OCI-LY7 (cell line): ENCODE results near the gene KCTD5.
"Not testable (repeated sequence)": the region's sequence is repeated elsewhere in the genome, so short reads cannot be mapped to it uniquely, and the experiment has no call there.

Source experiments
- EZH2phosphoT487 ChIP-seq: fragments of 200-600 bp; sonication (generic); IDR thresholded peaks from 2 replicates; pipeline ENCODE4 v1.6.1; 2018; ENCODE audit warnings: low read depth, borderline replicate concordance, mild to moderate bottlenecking, mixed run types, antibody characterized with exemption, low read length, moderate library complexity, mixed read lengths
- TF ChIP-seq, protein P1 (sequence below): fragments of 200-600 bp; sonication (generic); conservative IDR thresholded peaks from 2 replicates; pipeline ENCODE4 v1.5.1; 2014; ENCODE audit warnings: mild to moderate bottlenecking, antibody characterized with exemption, low read length, moderate library complexity, mixed read lengths

DNA sequence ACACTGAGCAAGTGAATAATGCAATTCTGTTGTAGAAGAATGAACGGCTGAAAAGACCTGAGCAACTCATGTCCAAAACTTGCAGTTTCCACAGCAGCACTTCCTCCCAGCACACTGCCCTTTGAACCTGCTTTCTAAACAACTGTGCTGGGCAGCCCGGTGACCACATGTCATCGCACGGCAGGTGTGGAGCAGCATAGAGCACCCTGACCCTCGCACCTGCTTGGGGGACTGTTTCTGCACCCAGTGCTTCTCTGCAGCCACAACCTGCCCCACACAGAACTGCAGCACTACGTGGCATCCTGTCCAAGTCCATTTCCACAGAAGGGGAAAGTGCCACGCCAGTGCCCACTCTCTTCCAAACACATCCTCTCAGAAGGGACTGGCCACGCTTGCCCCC is 22.8 kb upstream of the KCTD5 start:
- TF ChIP-seq, protein P1, sequence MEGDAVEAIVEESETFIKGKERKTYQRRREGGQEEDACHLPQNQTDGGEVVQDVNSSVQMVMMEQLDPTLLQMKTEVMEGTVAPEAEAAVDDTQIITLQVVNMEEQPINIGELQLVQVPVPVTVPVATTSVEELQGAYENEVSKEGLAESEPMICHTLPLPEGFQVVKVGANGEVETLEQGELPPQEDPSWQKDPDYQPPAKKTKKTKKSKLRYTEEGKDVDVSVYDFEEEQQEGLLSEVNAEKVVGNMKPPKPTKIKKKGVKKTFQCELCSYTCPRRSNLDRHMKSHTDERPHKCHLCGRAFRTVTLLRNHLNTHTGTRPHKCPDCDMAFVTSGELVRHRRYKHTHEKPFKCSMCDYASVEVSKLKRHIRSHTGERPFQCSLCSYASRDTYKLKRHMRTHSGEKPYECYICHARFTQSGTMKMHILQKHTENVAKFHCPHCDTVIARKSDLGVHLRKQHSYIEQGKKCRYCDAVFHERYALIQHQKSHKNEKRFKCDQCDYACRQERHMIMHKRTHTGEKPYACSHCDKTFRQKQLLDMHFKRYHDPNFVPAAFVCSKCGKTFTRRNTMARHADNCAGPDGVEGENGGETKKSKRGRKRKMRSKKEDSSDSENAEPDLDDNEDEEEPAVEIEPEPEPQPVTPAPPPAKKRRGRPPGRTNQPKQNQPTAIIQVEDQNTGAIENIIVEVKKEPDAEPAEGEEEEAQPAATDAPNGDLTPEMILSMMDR, result not testable (repeated sequence)
- not testable (repeated sequence) for TF ChIP-seq EZH2phosphoT487
